ENCODE measurements around the gene SV2B.

DNA sequence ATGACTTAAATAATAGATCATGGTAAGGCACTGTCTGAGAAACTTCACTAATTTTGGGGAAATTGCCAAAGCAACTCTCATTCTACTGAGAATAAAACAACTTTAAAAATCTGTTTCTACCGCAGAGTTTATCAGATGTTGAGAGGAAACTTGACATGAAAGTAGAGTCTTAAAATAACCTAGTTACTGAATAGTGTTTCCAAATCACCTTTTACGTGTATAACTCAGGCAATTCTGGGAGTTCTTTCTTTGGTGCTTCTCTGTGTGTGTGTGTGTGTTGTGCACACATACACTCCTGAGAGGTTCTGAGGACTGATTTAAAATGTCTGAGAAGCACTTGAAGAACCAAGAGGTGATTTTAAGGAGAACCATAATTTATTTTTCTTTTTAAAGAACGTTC lies 236.6 kb downstream of the SV2B start:
- TF ChIP-seq, protein P1, sequence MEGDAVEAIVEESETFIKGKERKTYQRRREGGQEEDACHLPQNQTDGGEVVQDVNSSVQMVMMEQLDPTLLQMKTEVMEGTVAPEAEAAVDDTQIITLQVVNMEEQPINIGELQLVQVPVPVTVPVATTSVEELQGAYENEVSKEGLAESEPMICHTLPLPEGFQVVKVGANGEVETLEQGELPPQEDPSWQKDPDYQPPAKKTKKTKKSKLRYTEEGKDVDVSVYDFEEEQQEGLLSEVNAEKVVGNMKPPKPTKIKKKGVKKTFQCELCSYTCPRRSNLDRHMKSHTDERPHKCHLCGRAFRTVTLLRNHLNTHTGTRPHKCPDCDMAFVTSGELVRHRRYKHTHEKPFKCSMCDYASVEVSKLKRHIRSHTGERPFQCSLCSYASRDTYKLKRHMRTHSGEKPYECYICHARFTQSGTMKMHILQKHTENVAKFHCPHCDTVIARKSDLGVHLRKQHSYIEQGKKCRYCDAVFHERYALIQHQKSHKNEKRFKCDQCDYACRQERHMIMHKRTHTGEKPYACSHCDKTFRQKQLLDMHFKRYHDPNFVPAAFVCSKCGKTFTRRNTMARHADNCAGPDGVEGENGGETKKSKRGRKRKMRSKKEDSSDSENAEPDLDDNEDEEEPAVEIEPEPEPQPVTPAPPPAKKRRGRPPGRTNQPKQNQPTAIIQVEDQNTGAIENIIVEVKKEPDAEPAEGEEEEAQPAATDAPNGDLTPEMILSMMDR (IDR thresholded peaks at IDR 0.05; ENCODE audit: poor library complexity), result no peak
- no peak for TF ChIP-seq EZH2 (IDR thresholded peaks at IDR 0.05; ENCODE audit: borderline replicate concordance)
